Panc1 (cell line): ENCODE measurements around the gene EFHB. TPM values are rescaled to one million over a fixed set of nuclear protein-coding genes. Genes with fewer than 3 reads are reported as not detected.

ENCODE experiments used
- ATAC-seq: fragments of 200-7000 bp; cut with Tn5 transposase; 2 replicates; pipeline ENCODE4 v1.9.1; 2020; ENCODE audit warnings: mild to moderate bottlenecking, moderate library complexity
- BruUV-seq: library from RNA; stranded (reverse); fragments of 400-500 nt; replicated peaks from 2 replicates; lab custom pipeline; 2021; lab: Mats Ljungman, UMichigan
- CTCF ChIA-PET: fragments of 300-600 bp; sonication (Branson Sonifier 250); formaldehyde crosslinking; loops from one replicate; lab custom pipeline; 2022; ENCODE audit warnings: antibody characterized with exemption; lab: Charles Lee
- POLR2A ChIA-PET: fragments of 300-600 bp; sonication (Branson Sonifier 250); formaldehyde crosslinking; loops from one replicate; lab custom pipeline; 2022; ENCODE audit warnings: antibody characterized with exemption; lab: Charles Lee
- DNase-seq: peaks from one replicate; pipeline ENCODE4 v3.0.0-alpha.2; 2010; ENCODE audit warnings: low read depth, low spot score
- H3K27ac ChIP-seq: 2 replicates; pipeline ENCODE4 v1.5.1; 2011; ENCODE audit warnings: mild to moderate bottlenecking, low read length, inconsistent platforms
- H3K27me3 ChIP-seq: fragments of 200-500 bp; sonication (Bioruptor generic); 2 replicates; pipeline ENCODE4 v1.6.0; 2014; ENCODE audit warnings: low read length, inconsistent platforms; ENCODE audit not compliant: control insufficient read depth, insufficient read depth
- H3K36me3 ChIP-seq: fragments of 200-500 bp; sonication (Bioruptor generic); 2 replicates; pipeline ENCODE4 v1.5.1; 2014; ENCODE audit warnings: inconsistent platforms, mild to moderate bottlenecking, low read length, moderate library complexity; ENCODE audit not compliant: control insufficient read depth, insufficient read depth
- H3K4me1 ChIP-seq: 2 replicates; pipeline ENCODE4 v1.5.1; 2011; ENCODE audit warnings: inconsistent platforms, mild to moderate bottlenecking, low read length, moderate library complexity; ENCODE audit not compliant: control insufficient read depth, insufficient read depth
- H3K4me3 ChIP-seq, 2 experiments: 2 replicates each; pipeline ENCODE4 v1.5.1; 2011 to 2012; ENCODE audit warnings: low read depth in 2 of 2, low read length in 2 of 2, mild to moderate bottlenecking in 2 of 2, inconsistent platforms in 1 of 2, moderate library complexity in 1 of 2
- H3K9me3 ChIP-seq: fragments of 200-500 bp; sonication (Bioruptor generic); 2 replicates; pipeline ENCODE4 v1.5.1; 2014; ENCODE audit warnings: low read depth, mild to moderate bottlenecking, inconsistent platforms, low read length, moderate library complexity; ENCODE audit not compliant: control insufficient read depth, insufficient read depth
- CTCF ChIP-seq: fragments of 450-650 bp; IDR thresholded peaks from 2 replicates; pipeline ENCODE4 v1.5.1; 2017; ENCODE audit warnings: mild to moderate bottlenecking
- POLR2AphosphoS5 ChIP-seq: IDR thresholded peaks from 2 replicates; pipeline ENCODE4 v1.6.1; 2012; ENCODE audit warnings: mild to moderate bottlenecking, low read depth, low read length, moderate library complexity
- REST ChIP-seq, 2 experiments: IDR thresholded peaks; 2 replicates each; pipeline ENCODE4 v1.6.1; 2011 to 2012; ENCODE audit warnings: low read depth in 2 of 2, control low read depth in 1 of 2, low read length in 1 of 2, mild to moderate bottlenecking in 1 of 2, moderate library complexity in 1 of 2; ENCODE audit not compliant: insufficient read depth in 1 of 2
- SIN3A ChIP-seq: IDR thresholded peaks from 2 replicates; pipeline ENCODE4 v1.6.1; 2012; ENCODE audit warnings: low read depth, mild to moderate bottlenecking, low read length, moderate library complexity, borderline replicate concordance; ENCODE audit not compliant: insufficient read depth
- TCF7L2 ChIP-seq: IDR thresholded peaks from 2 replicates; pipeline ENCODE4 v1.6.1; 2011; ENCODE audit warnings: mild to moderate bottlenecking, low read depth, low read length, inconsistent platforms
- in situ Hi-C: cut with HindIII; loops from 2 replicates; pipeline ENCODE4 v1.10.0; 2016; ENCODE audit warnings: low sequenced_read_pairs, low pct_unique_long_range_greater_than_20kb
- intact Hi-C: fragments of 100-400 bp; cut with micrococcal nuclease; formaldehyde crosslinking; loops from one replicate; pipeline ENCODE4 v1.10.0; 2022; ENCODE audit not compliant: unreplicated experiment
- total RNA-seq: library from RNA; stranded (reverse); gene quantifications from one replicate; pipeline ENCODE4 v1.2.1, GENCODE V29; 2021; ENCODE audit not compliant: unreplicated experiment

EFHB gene
- total RNA-seq, 1 experiment from 2014 or later: 0.46 TPM

GRCh38 chr3:19899264-19899663, 34.8 kb downstream of the EFHB start:
- Histone ChIP-seq H3K36me3 (no peaks in the 10 kb centered on the region), H3K4me3 (no peak overlapping the region), H3K27ac (no peak overlapping the region), H3K4me1 (peaks cover 6% of the 10 kb centered on the region; the same call in 1 of the 2 replicates), H3K27me3 (no peaks in the 10 kb centered on the region), H3K9me3 (no peaks in the 10 kb centered on the region)
- ATAC-seq (no peak), DNase-seq (no peak)
- no peak for TF ChIP-seq TCF7L2
- no peak for TF ChIP-seq SIN3A
- no peak for TF ChIP-seq POLR2AphosphoS5
- no peak for TF ChIP-seq CTCF
- TF ChIP-seq REST (IDR thresholded peaks at IDR 0.05; ENCODE audit: insufficient read depth in 1 of 2, low read depth in 2 of 2, low read length in 1 of 2): no peak
- POLR2A ChIA-PET: no interaction called here
- intact Hi-C loops: no loop called here
- BruUV-seq: no TSS peak
- in situ Hi-C loops: no loop called here
- CTCF ChIA-PET: no interaction called here

- Histone ChIP-seq H3K4me3 (no peak overlapping the region), H3K27me3 (no peaks in the 10 kb centered on the region), H3K9me3 (no peaks in the 10 kb centered on the region), H3K27ac (no peak overlapping the region), H3K36me3 (no peaks in the 10 kb centered on the region), H3K4me1 (peaks cover 6% of the 10 kb centered on the region; the same call in 1 of the 2 replicates)
- TF ChIP-seq SIN3A (no peak), TCF7L2 (no peak), CTCF (no peak), POLR2AphosphoS5 (no peak), REST (IDR thresholded peaks at IDR 0.05; ENCODE audit: insufficient read depth in 1 of 2, low read depth in 2 of 2, low read length in 1 of 2) (no peak)
- POLR2A ChIA-PET: no interaction called here
- ATAC-seq (peak; percentile 58; the same call in 1 of the 2 replicates), DNase-seq (no peak)
- no TSS peak for BruUV-seq
- CTCF ChIA-PET: no interaction called here
- in situ Hi-C loops (no loop called here), intact Hi-C loops (no loop called here)
These were observed 35.3 kb downstream of the EFHB start for GRCh38 chr3:19898721-19899120.
